Upper lobe of left lung (tissue), 6 donors: ENCODE data around the gene HAPLN2. TPM values are rescaled to one million over a fixed set of nuclear protein-coding genes. Genes with fewer than 3 reads are reported as not detected.

Experiments used
- ATAC-seq, 2 donors: fragments of 200-7000 bp; cut with Tn5 transposase; one replicate each; pipeline ENCODE4 v1.9.1; 2022; ENCODE audit warnings: mild to moderate bottlenecking in 2 of 2, moderate library complexity in 2 of 2; ENCODE audit not compliant: low FRiP score in 2 of 2
- DNase-seq, 2 donors: peaks; one replicate each; pipeline ENCODE4 v3.0.0-alpha.2; 2019 to 2020
- H3K27ac ChIP-seq, 4 donors: fragments of 200-600 bp; sonication (generic); one replicate each; pipeline ENCODE4 v1.5.1; 2016 to 2019
- H3K27me3 ChIP-seq, 4 donors: fragments of 200-600 bp; sonication (generic); one replicate each; pipeline ENCODE4 v1.5.1; 2017 to 2019
- H3K36me3 ChIP-seq, 4 donors: fragments of 200-600 bp; sonication (generic); one replicate each; pipeline ENCODE4 v1.5.1; 2016 to 2019
- H3K4me1 ChIP-seq, 4 donors: fragments of 200-600 bp; sonication (generic); one replicate each; pipeline ENCODE4 v1.5.1; 2018 to 2019
- H3K4me3 ChIP-seq, 4 donors: fragments of 200-600 bp; sonication (generic); one replicate each; pipeline ENCODE4 v1.5.1; 2017 to 2019; ENCODE audit warnings: mild to moderate bottlenecking in 2 of 4, moderate library complexity in 1 of 4
- H3K9me3 ChIP-seq, 4 donors: fragments of 200-600 bp; sonication (generic); one replicate each; pipeline ENCODE4 v1.5.1; 2018 to 2019
- CTCF ChIP-seq, 6 experiments: fragments of 450-650 bp in 4 of 6; fragments of 200-600 bp in 2 of 6; sonication (generic) in 2 of 6; IDR thresholded peaks; one replicate each; pipeline ENCODE4 v1.5.1; 2016 to 2019; ENCODE audit warnings: antibody characterized with exemption in 6 of 6
- EP300 ChIP-seq, 4 donors: sonication (generic); formaldehyde crosslinking; IDR thresholded peaks; one replicate each; pipeline ENCODE4 v1.5.1; 2017; ENCODE audit warnings: antibody characterized with exemption in 4 of 4, control low read depth in 2 of 4
- POLR2A ChIP-seq, 4 donors: fragments of 450-650 bp; IDR thresholded peaks; one replicate each; pipeline ENCODE4 v1.5.1; 2016 to 2017; ENCODE audit warnings: antibody characterized with exemption in 4 of 4, mild to moderate bottlenecking in 2 of 4
- POLR2AphosphoS5 ChIP-seq, 2 donors: sonication (generic); formaldehyde crosslinking; IDR thresholded peaks; one replicate each; pipeline ENCODE4 v1.5.1; 2017; ENCODE audit warnings: antibody characterized with exemption in 2 of 2
- WGBS, 2 donors: methylation state at CpG; one replicate each; pipeline ENCODE4 v1.1.5; 2017 to 2018; 5-methylcytosine and 5-hydroxymethylcytosine counted together
- total RNA-seq, 6 donors: library from RNA; depleted of rRNA in 4 of 6; stranded (reverse); fragments of >200 nt in 4 of 6; gene quantifications; one replicate each; pipeline versions ENCODE4 v1.1.0 to v1.2.1, GENCODE V29; 2016 to 2021
- donor health status: DM: no; HTN: no; CAD: no; lungs with moderate emphysema.
- donor health status: DM: no; HTN: yes; CAD: no; lungs with severe emphysema.

Gene HAPLN2
- total RNA-seq, 6 donors from 2014 or later: 0.14 to 5.0 (median 0.37) TPM; not detected in 3

GRCh38 chr1:156593661-156593989 is 25.6 kb upstream of the HAPLN2 start:
- DNase-seq: no peak
- no peak for ATAC-seq
- no peak for TF ChIP-seq POLR2AphosphoS5 (IDR thresholded peaks at IDR 0.05)
- no peak for TF ChIP-seq POLR2A (IDR thresholded peaks at IDR 0.05)
- no peak for TF ChIP-seq EP300 (IDR thresholded peaks at IDR 0.05)
- TF ChIP-seq CTCF (IDR thresholded peaks at IDR 0.05): no peak
- Histone ChIP-seq H3K27ac (no peak overlapping the region), H3K36me3 (peaks cover 0 to 50% (median 23%) of the 10 kb centered on the region in 4 donors), H3K9me3 (no peaks in the 10 kb centered on the region), H3K4me3 (no peak overlapping the region), H3K27me3 (no peaks in the 10 kb centered on the region), H3K4me1 (peaks cover 7 to 18% (median 12%) of the 10 kb centered on the region in 4 donors)
- WGBS, 2 donors: 90 to 91% methylated on average over 8 of the region's 8 CpGs

- Histone ChIP-seq H3K27me3 (no peaks in the 10 kb centered on the region), H3K4me1 (peaks cover 7 to 18% (median 12%) of the 10 kb centered on the region in 4 donors), H3K27ac (no peak overlapping the region), H3K9me3 (no peaks in the 10 kb centered on the region), H3K4me3 (no peak overlapping the region), H3K36me3 (peaks cover 0 to 51% (median 23%) of the 10 kb centered on the region in 4 donors)
- TF ChIP-seq POLR2A (IDR thresholded peaks at IDR 0.05) (no peak), EP300 (IDR thresholded peaks at IDR 0.05) (no peak), CTCF (IDR thresholded peaks at IDR 0.05) (no peak), POLR2AphosphoS5 (IDR thresholded peaks at IDR 0.05) (no peak)
- no peak for DNase-seq
- no peak for ATAC-seq
- WGBS, 2 donors: 93 to 95% methylated on average over 3 of the region's 3 CpGs
These were observed 25.0 kb upstream of the HAPLN2 start for GRCh38 chr1:156594190-156594589.

GRCh38 chr1:156595016-156595415 is 24.2 kb upstream of the HAPLN2 start:
- WGBS, 2 donors: 89 to 92% methylated on average over 2 of the region's 2 CpGs
- Histone ChIP-seq H3K27ac (no peak overlapping the region), H3K36me3 (peaks cover 0 to 51% (median 23%) of the 10 kb centered on the region in 4 donors), H3K4me3 (no peak overlapping the region), H3K9me3 (no peaks in the 10 kb centered on the region), H3K27me3 (no peaks in the 10 kb centered on the region), H3K4me1 (peaks cover 11 to 23% (median 12%) of the 10 kb centered on the region in 4 donors)
- DNase-seq (no peak), ATAC-seq (no peak)
- TF ChIP-seq EP300 (IDR thresholded peaks at IDR 0.05) (no peak), POLR2AphosphoS5 (IDR thresholded peaks at IDR 0.05) (no peak), CTCF (IDR thresholded peaks at IDR 0.05) (no peak), POLR2A (IDR thresholded peaks at IDR 0.05) (no peak)

GRCh38 chr1:156596426-156596825 is 22.8 kb upstream of the HAPLN2 start:
- DNase-seq: no peak
- no peak for ATAC-seq
- 92 to 100% methylated on average over 2 to 3 of the region's 3 CpGs for WGBS, 2 donors
- Histone ChIP-seq H3K4me1 (peaks cover 15 to 28% (median 20%) of the 10 kb centered on the region in 4 donors), H3K27me3 (no peaks in the 10 kb centered on the region), H3K27ac (no peak overlapping the region), H3K9me3 (no peaks in the 10 kb centered on the region), H3K36me3 (peaks cover 0 to 51% (median 23%) of the 10 kb centered on the region in 4 donors), H3K4me3 (no peak overlapping the region)
- TF ChIP-seq POLR2AphosphoS5 (IDR thresholded peaks at IDR 0.05): no peak
- TF ChIP-seq CTCF (IDR thresholded peaks at IDR 0.05): no peak
- TF ChIP-seq EP300 (IDR thresholded peaks at IDR 0.05): no peak
- TF ChIP-seq POLR2A (IDR thresholded peaks at IDR 0.05): no peak

GRCh38 chr1:156598125-156598524 is 21.1 kb upstream of the HAPLN2 start:
- Histone ChIP-seq H3K4me1 (peaks cover 13 to 24% (median 22%) of the 10 kb centered on the region in 4 donors), H3K27ac (no peak overlapping the region), H3K36me3 (peaks cover 0 to 51% (median 22%) of the 10 kb centered on the region in 4 donors), H3K27me3 (no peaks in the 10 kb centered on the region), H3K9me3 (no peaks in the 10 kb centered on the region), H3K4me3 (no peak overlapping the region)
- DNase-seq: no peak
- TF ChIP-seq CTCF (IDR thresholded peaks at IDR 0.05) (no peak), POLR2AphosphoS5 (IDR thresholded peaks at IDR 0.05) (no peak), EP300 (IDR thresholded peaks at IDR 0.05) (no peak), POLR2A (IDR thresholded peaks at IDR 0.05) (no peak)
- 92 to 100% methylated on average over 4 to 5 of the region's 5 CpGs for WGBS, 2 donors
- ATAC-seq: no peak
